ENCODE measurements around the gene STON2.
"Not testable (repeated sequence)": the region's sequence is repeated elsewhere in the genome, so short reads cannot be mapped to it uniquely, and the experiment has no call there.

STON2 gene

DNA sequence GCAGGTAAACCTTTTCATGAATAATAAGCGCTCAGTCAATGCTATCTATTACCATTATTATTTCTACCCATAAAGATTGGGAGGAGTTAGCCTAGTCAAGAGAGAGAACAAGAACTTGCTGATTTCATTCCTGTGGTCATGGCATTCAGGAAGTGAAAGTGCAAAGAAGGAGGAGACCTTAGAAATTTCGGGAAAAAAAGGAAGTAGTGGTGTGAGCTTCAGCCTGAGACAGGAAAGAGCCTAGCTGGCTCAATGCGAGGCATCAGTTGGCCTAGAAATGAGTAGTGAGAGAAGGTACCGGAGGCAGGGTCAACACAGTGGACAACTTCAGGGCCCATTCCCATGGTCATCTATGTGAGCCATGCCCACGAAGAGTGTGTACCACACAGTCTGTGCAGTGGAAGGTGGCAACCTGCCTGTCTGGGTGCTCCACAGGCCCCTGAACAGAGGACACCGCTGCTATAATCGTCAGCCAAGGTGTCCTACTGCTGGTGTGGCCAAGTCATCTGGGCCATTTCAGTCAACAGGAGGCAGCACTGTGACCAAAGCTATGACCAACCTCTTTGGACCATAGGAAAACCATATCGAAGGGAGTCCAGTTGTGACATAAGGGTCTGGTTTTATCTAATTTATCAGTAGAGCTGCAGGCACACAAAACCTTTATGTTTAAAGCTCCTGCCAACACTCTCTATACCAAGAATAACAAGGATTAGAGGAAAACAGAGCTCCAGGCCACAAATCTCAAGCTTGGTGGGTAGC, 16.2 kb upstream of the STON2 start:
- no peak for DNase-seq

DNA sequence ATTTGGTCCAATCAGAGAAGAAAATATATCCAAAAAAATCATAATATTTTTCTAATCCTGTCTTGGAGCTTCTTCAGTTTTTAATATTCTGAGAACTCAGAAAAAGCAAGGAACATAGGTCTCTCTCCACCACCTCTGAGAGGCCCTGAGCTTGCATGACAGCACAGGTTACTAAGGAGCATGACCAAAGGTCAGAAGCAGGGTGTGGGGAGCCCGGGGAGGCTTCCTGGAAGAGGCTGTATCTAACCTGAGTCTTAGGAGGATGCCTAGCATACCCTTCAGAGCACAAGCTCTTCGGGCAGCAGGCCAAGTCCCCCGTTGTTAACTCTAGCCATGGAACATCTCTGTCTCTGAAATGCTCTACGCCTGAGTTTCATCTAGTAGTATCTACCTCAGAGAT, 15.7 kb upstream of the STON2 start:
- DNase-seq: no peak

DNA sequence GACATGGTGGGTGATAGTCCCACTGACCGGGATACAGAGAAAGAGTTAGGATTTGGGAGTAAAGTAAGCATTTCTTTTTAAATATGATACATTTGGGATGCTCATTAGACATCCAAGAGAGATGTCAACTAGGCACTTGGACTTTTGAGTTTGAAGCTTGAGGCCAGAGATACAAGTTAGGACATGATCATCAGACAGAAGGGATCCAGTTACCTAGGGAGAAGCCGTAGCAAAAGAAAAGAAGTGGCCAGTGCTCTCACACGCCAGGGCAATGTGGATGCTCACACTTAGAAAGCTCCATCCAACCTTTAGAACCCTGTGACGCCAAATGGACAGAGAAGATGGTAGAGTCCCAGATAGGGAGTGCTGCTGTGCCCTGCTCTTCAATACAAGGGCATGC, 14.0 kb upstream of the STON2 start:
- DNase-seq: no peak

DNA sequence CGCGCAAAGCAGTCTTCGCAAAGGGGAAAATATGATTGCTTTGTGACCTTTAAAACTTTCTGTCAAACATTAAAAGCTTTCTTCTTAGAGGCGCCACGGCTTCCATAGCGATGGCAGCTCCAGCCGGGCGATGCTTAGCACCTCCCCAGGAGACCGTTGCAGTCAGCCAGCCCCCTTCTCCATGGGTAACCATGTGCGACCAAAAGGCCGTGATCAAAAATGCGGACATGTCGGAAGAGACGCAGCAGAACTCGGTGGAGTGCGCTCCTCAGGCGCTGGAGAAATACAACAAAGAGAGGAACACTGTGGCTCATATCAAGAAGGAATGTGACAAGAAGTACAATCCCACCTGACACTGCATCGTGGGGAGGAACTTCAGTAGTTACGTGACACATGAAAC, 12.7 kb upstream of the STON2 start:
- DNase-seq: no peak

DNA sequence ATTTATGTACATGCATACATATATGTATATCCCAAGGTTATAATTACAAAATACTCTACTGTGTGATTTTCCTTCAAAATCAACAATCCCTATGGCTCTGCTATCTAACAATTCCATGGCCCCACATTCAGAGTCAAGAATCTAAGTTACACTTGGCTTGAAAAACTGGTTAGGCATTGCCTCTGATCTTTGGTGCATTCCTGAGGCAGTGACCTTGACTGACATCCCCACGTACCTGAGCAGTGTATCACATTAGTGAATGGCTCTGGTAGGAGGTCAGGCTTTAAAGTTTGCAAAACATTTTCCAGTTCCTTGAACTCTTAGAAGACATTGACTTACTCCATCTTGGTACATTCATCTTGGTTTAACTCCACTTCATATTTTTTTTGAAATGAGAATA, 8.5 kb upstream of the STON2 start:
- no peak for DNase-seq

DNA sequence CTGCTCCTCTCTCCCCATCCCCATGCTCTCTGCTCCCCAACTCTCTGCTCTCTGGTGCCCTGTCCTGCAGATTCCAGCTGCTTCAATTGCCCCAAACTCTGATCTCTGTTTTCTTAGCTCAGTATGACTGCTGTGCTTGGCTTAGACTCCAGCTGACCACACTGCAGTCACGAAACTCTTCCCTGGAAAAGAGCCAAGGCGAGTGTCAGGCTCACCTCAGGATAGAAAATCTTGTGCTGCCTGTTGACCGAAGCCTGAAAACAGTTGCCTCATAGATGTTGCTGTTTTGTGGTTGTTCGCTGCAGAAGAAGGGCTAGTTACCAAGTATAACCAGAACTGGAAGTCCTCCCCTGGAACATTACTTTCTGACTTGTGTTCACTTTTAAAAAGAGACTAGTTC, 6.7 kb upstream of the STON2 start:
- DNase-seq: no peak

DNA sequence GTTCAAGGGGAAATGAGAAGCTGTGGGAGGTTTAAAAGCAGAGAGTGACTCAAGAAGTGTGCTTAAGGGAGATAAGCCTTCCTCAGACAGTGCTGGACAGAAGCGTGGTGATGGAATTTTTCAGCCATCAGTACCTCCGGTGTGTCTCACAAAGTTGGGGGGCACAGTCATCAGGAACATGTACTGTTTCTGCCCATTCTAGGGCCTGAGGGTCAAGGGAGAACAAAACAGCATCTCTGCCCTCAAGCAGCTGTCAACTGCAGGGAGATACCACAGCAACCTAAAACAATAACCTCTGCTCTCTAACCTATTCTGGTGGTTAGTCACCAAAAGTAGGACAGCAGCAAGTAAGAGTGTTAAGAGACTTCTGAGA, 2.0 kb upstream of the STON2 start:
- DNase-seq: no peak

DNA sequence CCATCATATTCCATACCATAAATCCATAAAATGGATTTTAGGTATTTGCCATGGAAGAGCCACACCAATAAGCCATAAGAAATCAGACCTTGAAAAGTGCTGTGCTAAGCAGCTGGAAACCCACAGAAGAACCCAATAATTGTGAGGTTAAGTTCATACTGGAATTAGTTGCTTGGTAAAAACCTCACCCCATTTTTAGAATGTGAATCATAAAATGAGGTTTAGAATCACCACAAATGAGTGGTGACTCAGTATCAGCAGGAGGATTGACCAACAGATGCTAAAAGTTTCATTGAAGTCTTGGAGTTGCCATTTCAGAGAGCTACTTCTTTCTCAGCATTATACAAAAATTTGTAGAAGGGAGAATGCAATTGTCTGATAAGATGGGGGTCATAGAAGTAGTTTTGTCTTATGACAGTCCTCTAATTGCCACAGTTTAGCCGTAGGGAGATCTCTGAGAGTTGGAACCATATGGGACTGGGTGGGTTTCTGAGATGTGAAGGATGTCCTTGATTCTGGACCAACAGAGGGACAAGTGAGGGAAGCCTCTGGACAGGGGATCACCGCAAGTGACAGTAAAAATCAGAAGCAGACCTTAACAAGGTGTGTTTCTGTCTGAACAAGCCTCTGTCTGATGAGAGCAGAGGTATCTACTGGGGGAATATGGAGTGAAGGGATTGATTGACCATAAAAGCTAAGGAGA, 1.4 kb upstream of the STON2 start:
- no peak for DNase-seq

DNA sequence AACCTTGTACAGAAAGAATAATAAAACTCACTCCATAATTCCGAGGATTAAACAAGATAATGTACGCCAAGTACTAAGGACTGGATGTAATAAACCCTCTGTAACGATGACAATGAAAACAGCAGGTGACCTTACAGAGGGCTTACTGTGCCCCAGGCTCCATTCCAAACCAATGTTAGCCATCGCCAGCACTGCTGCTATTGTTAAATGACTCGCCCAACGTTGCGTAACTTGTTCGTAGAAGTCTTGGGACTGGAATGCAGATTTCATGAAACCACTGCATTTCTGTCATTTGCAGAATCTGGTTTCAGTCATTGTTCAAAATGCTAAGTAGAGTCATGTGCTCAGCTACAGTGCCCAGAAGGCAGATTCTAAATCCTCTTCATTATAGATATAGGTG, 728 bp upstream of the STON2 start:
- DNase-seq: no peak

DNA sequence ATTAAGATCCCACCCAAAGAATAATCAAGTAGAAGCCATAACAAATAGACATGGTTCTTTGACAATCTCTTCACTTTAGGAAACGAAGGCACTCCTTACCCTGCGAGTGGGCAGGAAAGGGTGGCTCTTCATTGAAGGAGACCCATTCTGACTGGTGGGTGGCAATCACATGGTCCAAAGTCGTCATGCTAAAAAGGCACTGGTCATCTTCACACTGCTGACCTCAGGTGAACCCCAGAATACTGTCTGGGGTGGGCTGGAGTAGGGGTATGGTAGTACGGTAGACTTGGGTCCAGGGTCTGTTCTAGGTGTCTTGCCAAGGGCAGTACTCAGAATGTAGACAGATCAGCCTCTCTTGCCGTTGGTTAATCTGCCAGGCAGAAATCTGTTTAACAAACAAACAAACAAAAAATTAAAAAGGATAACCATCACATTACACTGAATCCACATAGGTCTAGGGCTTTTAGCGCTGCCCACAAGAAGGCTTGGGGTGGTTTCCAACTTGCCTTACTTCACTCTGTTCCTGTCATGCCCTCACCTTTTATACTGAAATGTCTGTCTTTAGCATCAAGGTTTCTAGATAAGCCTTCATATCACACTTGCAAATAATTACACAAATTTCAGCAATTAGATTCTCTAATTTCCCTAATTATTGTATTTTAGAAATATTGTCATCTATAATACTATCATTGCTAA, 1.8 kb downstream of the STON2 start:
- DNase-seq: no peak

DNA sequence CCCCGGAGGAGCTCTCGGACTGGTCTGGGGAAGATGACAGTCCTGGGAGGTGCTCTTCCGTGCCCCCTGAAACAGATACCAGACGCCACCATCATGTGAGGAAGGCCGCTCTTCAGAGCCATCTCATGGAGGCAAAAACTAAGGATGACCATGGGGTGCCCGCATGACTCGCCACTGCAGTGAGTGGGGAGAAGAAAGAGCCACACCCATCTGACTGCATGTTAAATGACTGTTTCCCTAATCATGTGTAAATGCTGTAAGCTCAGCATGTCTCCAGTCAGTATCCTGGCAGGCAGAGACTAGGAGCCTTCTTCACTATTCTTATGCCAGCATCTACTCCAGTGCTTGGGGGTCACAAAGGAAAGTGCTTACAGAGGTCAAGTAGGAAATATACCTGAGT, 4.0 kb downstream of the STON2 start:
- DNase-seq: no peak

DNA sequence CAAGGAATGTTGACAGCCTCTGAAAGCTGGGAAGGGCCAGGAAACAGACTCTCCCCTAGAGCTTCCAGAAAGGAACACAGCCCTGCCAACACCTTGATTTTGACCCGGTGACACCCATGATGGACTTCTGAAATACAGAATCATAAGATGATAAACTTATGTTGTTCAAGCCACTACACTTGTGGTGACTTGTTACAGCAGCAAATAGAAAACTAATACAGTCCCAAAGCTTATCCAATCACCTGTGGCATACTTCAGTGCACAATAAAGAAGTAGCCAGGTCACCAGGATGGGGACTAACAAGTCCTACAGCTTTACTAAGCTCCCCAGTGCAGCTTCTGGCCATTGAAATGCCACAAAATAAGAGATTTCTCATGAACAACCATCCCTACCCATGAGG, 5.4 kb downstream of the STON2 start:
- no peak for DNase-seq

DNA sequence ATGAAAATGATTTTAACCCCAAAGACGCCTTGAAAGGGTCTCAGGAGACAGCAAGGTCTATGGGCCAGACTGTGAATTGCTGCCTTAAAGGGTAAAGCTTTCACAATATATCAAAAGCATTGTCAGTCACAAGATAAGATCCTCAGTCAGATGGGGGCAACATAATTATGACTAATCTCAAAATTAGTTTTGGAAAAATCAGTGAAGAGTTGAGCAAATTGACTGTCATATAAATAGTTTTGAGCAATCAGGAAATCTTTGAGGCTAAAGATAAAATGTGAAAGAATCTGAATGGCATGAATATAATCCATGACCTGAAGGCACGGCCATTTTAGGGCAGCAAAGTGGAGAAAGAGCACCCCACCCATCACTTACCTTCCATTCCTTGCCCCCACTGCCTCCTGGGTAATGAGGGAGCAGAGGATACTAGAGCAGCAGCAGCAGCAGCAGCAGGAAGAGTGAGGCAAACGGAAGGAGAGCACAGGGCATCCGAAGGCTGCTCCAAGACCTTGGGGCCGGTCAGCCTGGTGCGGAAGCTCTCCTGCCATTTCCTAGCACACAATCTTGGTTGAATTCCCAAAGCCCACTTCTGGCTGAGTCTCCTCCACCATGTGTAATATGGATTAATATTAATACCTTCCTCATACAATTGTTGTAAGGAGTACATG, 7.0 kb downstream of the STON2 start:
- DNase-seq: no peak

DNA sequence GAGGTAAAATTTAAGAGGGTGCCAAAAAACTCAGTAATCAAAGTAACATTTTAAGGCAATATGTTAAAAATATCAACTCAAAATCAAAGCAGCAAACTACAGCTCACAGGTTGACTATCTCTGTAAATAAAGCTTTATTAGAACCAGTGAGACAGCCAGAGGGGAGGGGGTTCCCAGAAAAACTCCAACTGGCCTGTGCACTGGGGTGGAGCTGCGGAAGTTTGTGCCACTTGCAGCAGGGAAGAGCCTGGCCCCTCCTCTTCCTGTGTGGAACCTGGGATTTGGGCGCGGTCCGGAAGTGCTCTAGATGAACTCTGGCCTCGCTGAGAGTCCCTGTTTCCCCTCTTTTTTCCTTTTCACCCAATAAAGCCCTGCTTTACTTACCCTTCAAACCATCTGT, 8.1 kb downstream of the STON2 start:
- DNase-seq: no peak

DNA sequence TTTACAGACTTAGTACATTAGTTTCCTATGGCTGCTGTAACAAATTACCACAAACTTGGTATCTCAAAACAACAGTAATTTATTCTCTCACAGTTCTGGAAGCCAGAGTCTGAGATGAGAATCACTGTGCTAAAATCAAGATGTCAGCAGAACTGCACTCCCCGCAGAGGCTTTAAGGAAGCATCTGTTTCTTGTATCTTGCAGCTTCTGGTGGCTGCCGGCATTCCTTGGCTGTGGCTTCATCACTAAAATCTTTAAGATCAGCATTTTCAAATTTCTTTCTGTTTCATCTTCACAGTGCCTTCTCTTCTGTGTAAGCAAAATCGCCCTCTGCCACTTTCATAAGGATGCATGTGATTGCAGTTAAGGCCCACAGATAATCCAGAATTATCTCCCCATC, 9.4 kb downstream of the STON2 start:
- DNase-seq: no peak

DNA sequence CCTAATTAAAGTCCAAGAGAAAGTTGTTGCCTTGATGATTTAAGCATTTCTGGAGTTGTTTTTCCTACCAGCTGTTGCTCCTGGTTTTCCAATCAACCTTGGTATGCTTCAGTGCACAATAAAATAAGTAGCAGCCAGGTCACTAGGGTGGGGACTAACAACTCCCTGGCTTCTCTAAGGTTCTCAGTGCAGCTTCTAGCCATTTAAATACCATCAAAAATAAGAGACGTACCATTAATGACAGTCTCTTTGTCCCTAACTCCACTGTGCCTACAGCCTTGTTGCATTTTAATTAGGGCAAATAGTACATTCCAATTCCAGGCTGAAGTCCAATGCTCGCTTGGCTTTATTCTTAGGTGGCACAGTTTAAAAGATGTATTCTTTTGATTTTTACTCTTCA, 11.8 kb downstream of the STON2 start:
- no peak for DNase-seq

DNA sequence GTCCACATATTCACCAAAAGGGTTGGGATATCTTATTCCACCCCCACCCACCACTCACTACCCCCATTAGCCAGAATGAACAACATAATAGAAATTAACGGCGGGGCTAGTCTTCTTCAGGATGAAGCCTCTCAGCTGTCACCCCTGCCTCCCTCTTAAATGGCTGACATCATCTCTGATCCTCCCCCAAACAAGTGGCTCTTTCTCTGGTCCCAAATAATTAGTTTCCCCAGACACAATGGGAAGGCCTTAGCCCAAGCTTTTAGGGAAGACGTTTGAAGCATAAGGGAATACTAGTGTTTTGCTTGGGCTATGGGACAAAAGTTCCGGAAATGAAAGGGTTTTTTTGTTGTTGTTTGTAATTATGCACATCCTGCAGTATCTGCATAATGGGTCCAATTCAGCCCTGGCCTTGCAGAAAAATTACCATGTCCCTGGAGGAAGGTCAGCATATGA, 13.8 kb downstream of the STON2 start:
- no peak for DNase-seq

DNA sequence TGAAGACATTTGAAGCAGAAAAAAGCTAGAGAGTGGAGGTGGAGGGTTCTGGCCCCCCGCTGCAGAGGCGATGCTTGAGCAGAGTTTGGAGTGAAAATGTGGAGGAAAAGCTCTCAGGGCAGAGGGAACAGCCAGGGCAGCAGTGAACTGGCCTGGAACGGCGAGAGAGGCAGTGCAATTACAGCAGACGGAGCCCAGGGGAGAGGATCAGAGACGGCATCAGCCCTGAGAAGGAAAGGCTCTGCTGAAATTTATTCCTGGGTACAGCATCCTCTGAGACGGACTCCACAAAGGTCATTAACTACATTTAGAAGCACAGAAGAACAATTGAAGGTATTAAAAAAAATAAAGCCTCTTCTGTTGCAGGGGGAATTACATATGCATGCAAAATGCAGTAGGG, 14.2 kb downstream of the STON2 start:
- DNase-seq: no peak

DNA sequence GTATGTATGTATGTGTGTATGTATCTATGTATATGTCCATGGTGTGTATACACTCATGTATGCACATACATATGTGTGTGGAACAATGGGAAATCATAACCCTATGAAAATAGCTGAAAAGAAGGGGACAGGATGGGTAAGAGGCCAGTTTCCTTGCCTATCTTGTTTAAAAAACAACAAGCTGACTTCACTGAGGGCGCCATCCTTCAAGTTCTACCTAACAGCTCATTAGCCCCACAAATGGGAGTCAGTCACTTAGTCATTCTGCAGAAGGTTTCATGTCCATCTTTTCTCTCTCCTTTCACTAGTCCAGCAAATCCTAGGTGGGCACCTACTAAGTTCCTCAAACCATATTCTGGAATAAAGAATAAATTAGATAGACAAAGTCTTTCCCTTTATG, 14.7 kb downstream of the STON2 start:
- DNase-seq: no peak

DNA sequence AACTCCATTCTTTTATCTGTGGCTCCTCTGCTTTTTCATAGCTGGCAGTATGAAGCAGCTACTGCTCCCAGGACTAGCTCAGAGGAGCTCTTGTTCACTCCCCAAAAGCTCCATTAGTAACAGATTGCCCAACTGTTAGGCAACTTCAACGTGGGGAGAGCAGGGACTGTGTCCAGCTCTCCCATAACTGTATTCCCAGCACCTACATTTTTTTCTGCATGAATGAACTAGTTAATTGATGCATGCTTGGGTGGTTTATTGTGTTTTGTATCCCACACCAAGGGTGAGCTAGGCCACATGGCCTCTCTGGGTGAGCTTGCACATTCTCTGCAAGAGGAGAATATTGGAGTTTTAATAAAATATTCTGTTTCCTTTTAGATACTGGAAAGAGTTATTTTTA, 15.2 kb downstream of the STON2 start:
- DNase-seq: no peak

DNA sequence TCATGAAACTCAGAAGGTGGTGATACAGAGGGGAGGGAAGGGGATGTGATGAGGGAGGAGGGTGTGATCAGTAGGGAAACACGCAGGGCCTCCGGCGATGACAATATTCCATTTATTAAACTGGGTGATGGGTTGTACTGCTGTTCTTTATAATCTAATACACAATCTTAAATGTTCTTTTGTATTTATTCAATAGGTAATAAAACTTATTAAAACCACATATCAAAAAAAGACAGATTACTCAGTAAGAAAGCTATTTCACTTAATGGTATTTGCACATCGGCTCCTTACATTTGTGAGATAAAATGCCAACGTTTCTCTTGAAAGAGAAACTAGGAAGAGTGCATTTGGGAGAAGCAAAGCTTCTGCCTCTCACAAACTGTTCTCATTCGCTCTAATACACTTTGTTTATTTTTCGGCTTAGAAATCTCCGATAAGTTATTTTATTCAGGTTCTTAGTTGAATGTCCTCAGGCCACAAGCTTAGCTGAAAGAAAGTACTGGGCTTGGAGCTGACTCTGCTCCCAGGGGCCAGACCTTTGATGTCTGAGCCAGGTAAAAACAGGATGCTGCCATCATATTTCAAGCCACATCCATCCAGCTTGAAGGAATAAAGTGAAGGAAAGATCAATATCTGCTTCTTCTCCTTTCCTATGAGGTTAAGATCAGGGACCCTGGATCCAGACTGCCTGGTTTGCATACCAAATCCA, 17.5 kb downstream of the STON2 start:
- no peak for DNase-seq

DNA sequence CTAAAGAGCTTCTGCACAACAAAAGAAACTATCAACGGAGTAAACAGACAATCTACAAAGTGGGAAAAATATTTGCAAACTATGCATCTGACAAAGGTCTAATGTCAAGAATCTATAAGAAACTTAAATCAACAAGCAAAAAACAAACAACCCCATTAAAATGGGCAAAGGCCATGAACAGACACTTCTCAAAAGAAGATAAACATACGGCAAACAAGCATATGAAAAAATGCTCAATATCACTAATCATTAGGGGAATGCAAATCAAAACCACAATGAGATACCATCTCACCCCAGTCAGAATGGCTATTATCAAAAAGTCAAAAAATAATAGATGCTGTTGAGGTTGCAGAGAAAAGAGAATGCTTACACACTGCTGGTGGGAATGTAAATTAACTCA, 20.1 kb downstream of the STON2 start:
- DNase-seq: not testable (repeated sequence)

DNA sequence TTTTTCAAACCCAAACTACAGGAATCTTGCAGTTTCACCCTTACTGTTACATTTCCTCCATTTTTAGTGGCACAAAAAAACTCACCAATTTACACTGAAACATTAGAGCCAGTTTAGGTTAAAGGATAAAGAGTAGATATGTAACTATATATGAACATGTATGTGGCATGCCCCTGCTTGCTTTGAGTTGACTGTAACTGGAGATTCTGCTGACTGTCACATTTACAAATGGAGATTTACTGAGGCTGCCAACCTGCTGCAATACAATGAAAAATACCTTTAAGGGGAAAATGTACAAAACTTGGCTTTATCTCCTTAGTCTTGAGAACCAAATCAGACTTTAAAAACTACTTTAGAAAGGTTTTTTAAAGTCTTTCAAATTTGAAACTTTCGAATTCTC, 28.3 kb downstream of the STON2 start:
- no peak for DNase-seq
